ENCODE results near the gene CLCNKA.

- TF ChIP-seq CTCF (IDR thresholded peaks at IDR 0.05; ENCODE audit: low read depth, low read length, missing input control) = no peak
- no peak for TF ChIP-seq RAD21 (IDR thresholded peaks at IDR 0.05)
- no peak for TF ChIP-seq YY1 (IDR thresholded peaks at IDR 0.05)
- TF ChIP-seq ATF3 (IDR thresholded peaks at IDR 0.05) = no peak
- TF ChIP-seq REST (IDR thresholded peaks at IDR 0.05) = no peak
- TF ChIP-seq EGR1 (IDR thresholded peaks at IDR 0.05; ENCODE audit: low read depth in 2 of 2) = no peak
- TF ChIP-seq HNF4A (conservative IDR thresholded peaks at IDR 0.05) = no peak
- no peak for TF ChIP-seq TAF1 (conservative IDR thresholded peaks at IDR 0.05)
- no peak for TF ChIP-seq GABPA (IDR thresholded peaks at IDR 0.05 in 1 of 2, conservative IDR thresholded peaks at IDR 0.05 in 1 of 2)
- no peak for TF ChIP-seq MAX (IDR thresholded peaks at IDR 0.05)
Measured at GRCh38 chr1:16071614-16072013, 49.8 kb downstream of the CLCNKA start.
